D721Med (cell line): ENCODE measurements around the gene RPLP2.

Experiments used
- DNase-seq: peaks from one replicate; pipeline ENCODE4 v3.0.0; 2011; ENCODE audit warnings: low spot score; ENCODE audit not compliant: insufficient read length
- FAIRE-seq: peaks from 2 replicates; lab custom pipeline; 2011; peaks lifted over from hg19 to GRCh38; lab: Jason Lieb, UNC
- TF ChIP-seq, protein P1 (sequence below): IDR thresholded peaks from 2 replicates; pipeline ENCODE4 v1.5.1; 2012; ENCODE audit warnings: mild to moderate bottlenecking, control low read depth; ENCODE audit not compliant: insufficient read depth; ENCODE audit errors: missing control alignments

Gene RPLP2

DNA sequence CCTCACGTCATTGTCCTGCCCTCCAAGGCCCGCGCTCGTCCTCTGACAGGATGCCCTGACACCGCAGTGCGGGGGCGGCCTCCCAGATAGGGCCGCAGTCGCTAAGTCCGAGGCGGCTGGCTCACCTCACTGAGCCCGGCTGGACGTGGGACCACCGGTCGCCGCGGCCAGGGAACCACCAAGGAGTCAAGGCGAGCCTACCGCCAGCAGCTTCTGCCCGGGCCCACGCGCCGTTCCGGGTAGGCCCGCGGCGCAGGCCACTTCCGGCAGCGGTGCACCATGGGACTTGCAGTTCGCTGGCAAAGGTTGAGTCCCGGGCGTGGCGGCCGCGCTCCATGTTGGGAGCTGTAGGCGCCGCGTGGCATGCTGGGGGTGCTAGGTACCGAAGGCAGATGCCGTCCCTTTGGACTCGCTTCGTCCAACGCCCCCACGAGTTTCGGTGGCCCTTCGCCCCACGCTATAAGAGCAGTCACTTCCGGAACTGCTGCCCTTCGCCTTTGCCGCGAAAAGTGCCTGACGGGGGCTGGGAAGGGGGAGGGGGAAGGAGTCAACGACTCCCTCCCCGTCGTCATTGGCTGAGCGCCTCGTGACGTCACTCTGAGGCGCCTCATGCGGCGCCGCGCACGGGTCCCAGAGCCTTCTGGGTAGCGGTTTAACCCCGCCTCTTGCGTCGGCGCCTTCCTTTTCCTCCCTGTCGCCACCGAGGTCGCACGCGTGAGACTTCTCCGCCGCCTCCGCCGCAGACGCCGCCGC, at the start of gene RPLP2:
RPLP2 (plus strand) TSS at position 681 of the 753 bp plus-strand sequence. CDS start 268 bp downstream, outside the sequence.
- TF ChIP-seq, protein P1, sequence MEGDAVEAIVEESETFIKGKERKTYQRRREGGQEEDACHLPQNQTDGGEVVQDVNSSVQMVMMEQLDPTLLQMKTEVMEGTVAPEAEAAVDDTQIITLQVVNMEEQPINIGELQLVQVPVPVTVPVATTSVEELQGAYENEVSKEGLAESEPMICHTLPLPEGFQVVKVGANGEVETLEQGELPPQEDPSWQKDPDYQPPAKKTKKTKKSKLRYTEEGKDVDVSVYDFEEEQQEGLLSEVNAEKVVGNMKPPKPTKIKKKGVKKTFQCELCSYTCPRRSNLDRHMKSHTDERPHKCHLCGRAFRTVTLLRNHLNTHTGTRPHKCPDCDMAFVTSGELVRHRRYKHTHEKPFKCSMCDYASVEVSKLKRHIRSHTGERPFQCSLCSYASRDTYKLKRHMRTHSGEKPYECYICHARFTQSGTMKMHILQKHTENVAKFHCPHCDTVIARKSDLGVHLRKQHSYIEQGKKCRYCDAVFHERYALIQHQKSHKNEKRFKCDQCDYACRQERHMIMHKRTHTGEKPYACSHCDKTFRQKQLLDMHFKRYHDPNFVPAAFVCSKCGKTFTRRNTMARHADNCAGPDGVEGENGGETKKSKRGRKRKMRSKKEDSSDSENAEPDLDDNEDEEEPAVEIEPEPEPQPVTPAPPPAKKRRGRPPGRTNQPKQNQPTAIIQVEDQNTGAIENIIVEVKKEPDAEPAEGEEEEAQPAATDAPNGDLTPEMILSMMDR = no peak
- DNase-seq = peak; percentile 88
- FAIRE-seq = no peak

- FAIRE-seq = no peak
- TF ChIP-seq, protein P1 = no peak
- DNase-seq = no peak
These were observed 49.5 kb upstream of the RPLP2 start for GRCh38 chr11:760236-760635.

- FAIRE-seq (no peak), DNase-seq (no peak)
- TF ChIP-seq, protein P1 = no peak
These were observed 48.1 kb upstream of the RPLP2 start for GRCh38 chr11:761526-762108.

DNA sequence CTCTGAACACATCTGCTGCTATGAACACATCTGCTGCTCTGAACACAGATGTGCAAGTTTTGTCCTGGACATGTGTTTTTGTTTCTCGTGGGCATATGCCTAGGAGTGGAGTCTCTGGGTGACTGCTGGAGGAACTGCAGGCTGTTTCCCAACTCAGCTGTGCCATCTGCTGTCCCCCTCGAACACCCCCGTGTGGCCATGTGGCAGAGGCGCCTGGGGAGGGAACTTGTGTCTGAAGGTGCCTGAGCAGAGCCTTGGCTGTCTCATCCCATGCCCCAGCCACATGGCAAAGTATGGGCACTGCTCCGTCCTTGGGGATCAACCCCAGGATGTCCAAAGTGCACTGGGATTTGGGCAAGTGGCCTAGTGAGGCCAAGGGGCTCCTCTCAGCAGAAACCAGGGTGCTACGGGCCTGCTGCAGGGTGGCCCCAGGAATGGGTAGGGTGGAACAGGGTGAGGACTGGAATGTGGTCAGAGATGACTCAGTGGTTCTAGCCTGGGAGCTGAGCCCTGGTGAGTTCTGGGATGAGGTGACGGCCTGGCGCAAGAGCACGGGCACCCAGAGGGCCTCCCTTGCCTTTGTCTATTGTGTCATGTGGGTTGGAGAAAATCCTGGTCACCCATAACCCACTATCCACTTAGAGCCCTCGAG, 47.2 kb upstream of the RPLP2 start:
- TF ChIP-seq, protein P1 = peak; percentile 38
- DNase-seq (no peak), FAIRE-seq (no peak)

GRCh38 chr11:763073-763463, 46.7 kb upstream of the RPLP2 start:
- no peak for DNase-seq
- no peak for FAIRE-seq
- TF ChIP-seq, protein P1 = no peak

GRCh38 chr11:763549-764321, 46.0 kb upstream of the RPLP2 start:
- DNase-seq (no peak), FAIRE-seq (no peak)
- TF ChIP-seq, protein P1 = no peak
